Measurements from ENCODE around the gene SPOCK1.

Gene SPOCK1

DNA sequence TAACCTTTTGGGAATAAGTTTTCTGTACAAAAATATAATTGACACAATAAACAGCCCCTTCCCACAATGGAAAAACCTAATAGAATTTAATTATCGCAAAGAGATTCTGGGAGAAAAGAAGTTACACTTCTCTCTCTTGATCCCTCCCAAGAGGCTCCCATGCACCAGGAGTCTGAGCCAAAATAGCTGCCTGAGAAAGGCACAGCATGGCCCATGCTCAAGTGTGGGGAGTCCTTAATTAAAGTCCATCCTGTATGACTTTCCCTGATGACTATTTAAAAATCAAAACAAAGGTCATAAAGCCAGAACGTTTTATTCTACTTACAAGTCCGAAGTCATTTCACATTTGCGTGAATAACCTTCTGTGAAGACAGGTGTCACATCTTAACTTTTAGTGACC is 155.1 kb downstream of the SPOCK1 start:
- intact Hi-C loops (cut with micrococcal nuclease), result loop anchor here (5.0 kb wide), 1 partner anchor 153 kb away; the partner anchor contains the start of gene SPOCK1
- H3K4me3 Mint-ChIP-seq, result no peak overlapping the region
- no peaks in the 10 kb centered on the region for H3K4me1 Mint-ChIP-seq (ENCODE audit: low read depth)
- no peaks in the 10 kb centered on the region for H3K9me3 Mint-ChIP-seq
- H3K27ac Mint-ChIP-seq, result no peak overlapping the region
- H3K36me3 Mint-ChIP-seq (ENCODE audit: low read depth), result no peaks in the 10 kb centered on the region
- H3K27me3 Mint-ChIP-seq, result no peaks in the 10 kb centered on the region

DNA sequence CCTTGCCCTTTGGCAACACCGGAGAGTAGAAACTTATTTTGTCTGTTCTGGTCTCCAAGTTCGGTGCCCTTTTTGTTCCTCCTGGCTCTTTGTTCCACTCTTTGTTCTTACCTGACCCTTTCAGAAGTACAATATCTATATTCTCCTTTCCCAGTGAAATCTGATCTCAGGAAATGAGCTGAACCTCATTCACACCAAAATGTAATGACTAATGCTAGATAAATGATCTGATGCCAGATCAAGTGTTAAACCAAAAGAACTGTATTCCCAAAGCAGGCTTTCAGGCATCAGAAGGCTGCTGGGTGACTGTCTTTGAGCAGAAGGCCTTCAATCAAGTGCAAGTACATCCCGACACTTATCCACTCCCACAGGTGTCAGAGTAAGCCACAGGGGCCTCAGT is 156.4 kb downstream of the SPOCK1 start:
- intact Hi-C loops (cut with micrococcal nuclease), result loop anchor here (5.0 kb wide), 1 partner anchor 155 kb away; the partner anchor contains the start of gene SPOCK1
- no peaks in the 10 kb centered on the region for H3K4me1 Mint-ChIP-seq (ENCODE audit: low read depth)
- no peaks in the 10 kb centered on the region for H3K36me3 Mint-ChIP-seq (ENCODE audit: low read depth)
- H3K9me3 Mint-ChIP-seq, result no peaks in the 10 kb centered on the region
- no peak overlapping the region for H3K4me3 Mint-ChIP-seq
- no peak overlapping the region for H3K27ac Mint-ChIP-seq
- no peaks in the 10 kb centered on the region for H3K27me3 Mint-ChIP-seq

DNA sequence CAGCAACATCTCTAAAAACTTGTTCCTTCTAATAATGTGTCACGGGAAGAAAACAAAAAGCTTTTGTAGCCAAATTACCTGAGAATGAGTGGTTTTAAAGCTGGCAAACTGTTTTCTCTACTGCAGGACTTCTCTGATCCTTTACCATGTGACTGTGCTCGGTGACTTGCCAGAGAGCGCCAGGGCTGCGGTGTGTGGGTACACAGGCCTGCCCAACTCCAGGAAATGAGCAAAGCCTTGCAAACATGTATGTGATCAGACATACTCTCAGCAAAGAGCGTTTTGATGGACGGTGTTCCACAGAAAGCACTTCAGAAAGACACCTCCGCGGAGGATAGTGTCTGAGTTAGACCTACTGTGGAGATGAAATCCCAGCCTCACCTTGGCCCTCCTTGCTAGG is 157.3 kb downstream of the SPOCK1 start:
- H3K27me3 Mint-ChIP-seq, result no peaks in the 10 kb centered on the region
- no peaks in the 10 kb centered on the region for H3K36me3 Mint-ChIP-seq (ENCODE audit: low read depth)
- no peak overlapping the region for H3K27ac Mint-ChIP-seq
- H3K4me1 Mint-ChIP-seq (ENCODE audit: low read depth), result no peaks in the 10 kb centered on the region
- H3K9me3 Mint-ChIP-seq, result no peaks in the 10 kb centered on the region
- intact Hi-C loops (cut with micrococcal nuclease), result loop anchor here (5.0 kb wide), 1 partner anchor 155 kb away; the partner anchor contains the start of gene SPOCK1
- no peak overlapping the region for H3K4me3 Mint-ChIP-seq

DNA sequence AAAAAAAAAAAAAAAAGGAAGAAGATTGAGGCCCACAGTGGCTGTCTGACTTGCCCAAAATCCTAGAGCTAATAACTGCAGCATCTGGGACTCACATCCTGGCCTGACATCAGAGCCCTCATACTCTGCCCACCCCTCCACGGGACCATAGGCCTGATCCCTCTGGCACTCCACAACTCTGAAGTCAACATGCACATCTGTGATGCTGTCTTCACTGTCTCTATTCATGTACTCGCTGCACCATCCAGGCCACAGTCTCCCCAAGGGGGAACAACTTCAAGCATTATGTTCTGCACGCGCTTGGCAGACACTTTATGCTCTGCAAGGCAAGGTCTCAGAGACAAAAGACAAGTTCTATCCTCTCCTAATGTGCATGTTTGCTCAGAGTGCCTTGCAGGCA is 158.2 kb downstream of the SPOCK1 start:
- intact Hi-C loops (cut with micrococcal nuclease), result loop anchor here (5.0 kb wide), 1 partner anchor 156 kb away; the partner anchor contains the start of gene SPOCK1
- H3K9me3 Mint-ChIP-seq, result no peaks in the 10 kb centered on the region
- no peak overlapping the region for H3K4me3 Mint-ChIP-seq
- H3K27me3 Mint-ChIP-seq, result no peaks in the 10 kb centered on the region
- H3K27ac Mint-ChIP-seq, result no peak overlapping the region
- H3K36me3 Mint-ChIP-seq (ENCODE audit: low read depth), result no peaks in the 10 kb centered on the region
- H3K4me1 Mint-ChIP-seq (ENCODE audit: low read depth), result no peaks in the 10 kb centered on the region

DNA sequence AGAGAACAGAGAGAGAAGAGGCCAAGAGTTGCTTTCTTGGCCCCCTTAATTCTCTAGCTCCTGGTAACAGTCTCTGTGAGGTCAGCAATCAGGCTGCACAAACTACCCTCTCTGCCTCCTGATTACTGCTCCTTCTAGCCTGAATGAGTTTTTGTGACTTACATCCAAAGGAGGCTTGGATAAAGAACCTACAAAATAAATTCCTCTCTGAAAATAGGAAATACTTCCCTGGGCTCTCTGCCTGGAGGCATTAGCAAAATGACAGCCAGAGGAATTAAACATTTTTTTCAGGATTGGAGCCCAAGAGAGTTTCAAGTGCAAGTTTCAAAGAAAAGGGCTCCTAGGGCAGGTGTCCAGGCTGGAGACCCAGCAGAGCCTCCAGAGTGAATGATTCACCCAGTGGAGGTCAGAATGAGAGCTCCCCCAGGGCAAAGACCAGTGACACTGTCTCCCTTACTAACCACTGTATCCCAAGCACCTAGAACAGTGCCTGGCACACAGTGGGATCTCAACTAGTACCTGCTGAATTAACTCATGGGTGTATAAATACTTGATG is 162.5 kb downstream of the SPOCK1 start:
- intact Hi-C loops (cut with micrococcal nuclease), result no loop called here
- H3K4me1 Mint-ChIP-seq (ENCODE audit: low read depth), result no peaks in the 10 kb centered on the region
- H3K36me3 Mint-ChIP-seq (ENCODE audit: low read depth), result no peaks in the 10 kb centered on the region
- no peak overlapping the region for H3K27ac Mint-ChIP-seq
- H3K27me3 Mint-ChIP-seq, result no peaks in the 10 kb centered on the region
- no peaks in the 10 kb centered on the region for H3K9me3 Mint-ChIP-seq
- no peak overlapping the region for H3K4me3 Mint-ChIP-seq

DNA sequence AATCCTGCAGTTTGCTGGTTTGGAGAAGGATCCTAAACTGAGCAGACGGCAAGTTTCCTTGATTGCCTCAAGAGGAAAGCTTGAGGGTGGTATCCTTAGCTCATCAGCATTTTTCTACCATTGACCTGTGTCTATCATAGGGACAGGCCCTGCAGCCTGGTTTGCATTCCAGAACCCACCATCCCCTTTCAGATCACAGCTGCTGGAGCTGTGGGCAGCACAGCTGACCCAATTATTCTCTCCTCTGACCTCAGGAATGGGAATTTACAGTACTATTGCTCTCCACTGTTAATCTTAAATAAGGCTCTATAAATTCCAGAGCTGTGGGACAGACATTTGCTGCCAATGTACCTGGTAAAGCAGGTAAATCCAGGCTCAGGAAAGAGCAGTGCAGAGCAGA is 163.0 kb downstream of the SPOCK1 start:
- H3K9me3 Mint-ChIP-seq, result no peaks in the 10 kb centered on the region
- no peak overlapping the region for H3K27ac Mint-ChIP-seq
- no peak overlapping the region for H3K4me3 Mint-ChIP-seq
- no peaks in the 10 kb centered on the region for H3K27me3 Mint-ChIP-seq
- no peaks in the 10 kb centered on the region for H3K4me1 Mint-ChIP-seq (ENCODE audit: low read depth)
- intact Hi-C loops (cut with micrococcal nuclease), result no loop called here
- H3K36me3 Mint-ChIP-seq (ENCODE audit: low read depth), result no peaks in the 10 kb centered on the region

DNA sequence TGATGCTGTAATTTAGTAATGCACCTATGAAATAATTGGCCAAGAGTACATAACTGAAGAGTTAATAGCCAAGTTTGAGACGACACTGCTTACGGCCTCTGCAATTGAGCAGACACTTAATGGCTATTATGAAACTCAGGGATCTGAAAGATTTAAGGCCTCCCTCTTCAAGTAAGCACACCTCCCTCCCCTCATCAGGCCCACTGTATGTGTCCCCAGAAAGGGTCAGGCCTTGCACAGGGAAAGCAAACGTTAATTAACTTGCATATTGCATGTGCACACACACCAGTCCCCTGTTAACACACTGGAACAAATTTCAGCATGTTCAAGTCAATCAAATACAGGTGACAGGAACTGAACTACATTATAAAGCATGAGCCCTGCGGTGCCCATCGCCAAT is 163.6 kb downstream of the SPOCK1 start:
- no peak overlapping the region for H3K27ac Mint-ChIP-seq
- no peaks in the 10 kb centered on the region for H3K27me3 Mint-ChIP-seq
- H3K36me3 Mint-ChIP-seq (ENCODE audit: low read depth), result no peaks in the 10 kb centered on the region
- H3K4me3 Mint-ChIP-seq, result no peak overlapping the region
- no peaks in the 10 kb centered on the region for H3K4me1 Mint-ChIP-seq (ENCODE audit: low read depth)
- no peaks in the 10 kb centered on the region for H3K9me3 Mint-ChIP-seq
- intact Hi-C loops (cut with micrococcal nuclease), result no loop called here

DNA sequence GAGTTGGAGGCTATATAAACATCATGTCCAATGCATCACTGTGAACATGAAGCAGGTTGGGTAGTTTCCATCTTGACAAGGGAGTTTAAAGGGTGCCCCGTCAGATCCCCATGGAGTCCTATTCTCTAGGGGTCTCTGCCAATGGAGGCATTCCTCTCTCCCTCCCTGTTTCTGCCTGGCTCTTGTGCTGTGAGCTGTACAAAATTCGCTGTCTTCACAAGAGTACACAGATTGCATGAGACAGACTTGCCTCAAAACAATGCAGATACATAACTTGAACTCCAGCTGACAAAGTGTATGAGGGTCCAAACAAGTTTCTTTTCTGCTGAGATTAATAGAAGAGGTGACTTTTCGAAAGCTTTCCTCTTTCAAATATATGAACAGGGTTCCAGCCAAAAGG is 165.2 kb downstream of the SPOCK1 start:
- Mint-ChIP-seq H3K4me1 (ENCODE audit: low read depth) (peaks cover 9% of the 10 kb centered on the region), H3K27me3 (no peaks in the 10 kb centered on the region), H3K36me3 (ENCODE audit: low read depth) (no peaks in the 10 kb centered on the region), H3K9me3 (no peaks in the 10 kb centered on the region), H3K4me3 (no peak overlapping the region), H3K27ac (no peak overlapping the region)
- intact Hi-C loops (cut with micrococcal nuclease), result no loop called here

DNA sequence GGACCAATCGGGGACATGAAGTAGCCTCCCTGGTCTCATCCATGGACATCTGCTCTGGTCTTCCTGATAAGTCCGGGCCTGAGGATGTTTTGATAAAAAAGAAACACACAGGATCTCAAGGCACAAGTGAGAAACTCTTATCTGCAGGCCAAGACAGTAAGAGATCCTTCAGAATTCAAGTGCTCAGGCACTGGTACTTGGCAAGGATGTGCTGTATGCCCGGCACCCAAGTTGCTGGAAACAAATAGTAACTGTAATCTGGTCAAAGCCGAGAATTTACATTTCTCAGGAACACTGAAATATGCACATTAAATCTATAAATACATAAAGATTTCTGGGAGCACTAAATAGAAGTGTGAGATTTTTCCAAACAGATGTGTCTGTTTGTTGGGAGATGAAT is 165.7 kb downstream of the SPOCK1 start:
- no peaks in the 10 kb centered on the region for H3K27me3 Mint-ChIP-seq
- no peak overlapping the region for H3K4me3 Mint-ChIP-seq
- H3K4me1 Mint-ChIP-seq (ENCODE audit: low read depth), result peaks cover 12% of the 10 kb centered on the region
- no peaks in the 10 kb centered on the region for H3K9me3 Mint-ChIP-seq
- intact Hi-C loops (cut with micrococcal nuclease), result no loop called here
- H3K27ac Mint-ChIP-seq, result no peak overlapping the region
- no peaks in the 10 kb centered on the region for H3K36me3 Mint-ChIP-seq (ENCODE audit: low read depth)

DNA sequence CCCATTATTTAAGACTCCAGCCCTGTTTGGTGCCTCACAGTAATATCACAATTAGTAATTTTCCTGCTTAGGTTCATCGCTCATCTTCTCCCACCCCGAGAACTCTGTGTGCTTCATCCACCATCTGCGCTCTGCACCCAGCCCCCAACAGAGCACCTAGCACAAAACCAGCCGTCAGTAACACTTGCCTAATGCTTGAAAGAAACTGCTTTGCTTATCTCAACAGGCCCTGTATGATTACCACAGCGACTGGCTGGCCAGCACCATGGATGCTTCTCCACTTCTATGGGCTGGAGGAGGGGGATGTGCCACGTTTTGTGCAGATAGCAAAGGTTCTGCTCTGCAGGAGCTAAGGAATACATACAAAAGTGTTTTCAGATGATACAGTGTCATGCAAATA is 166.8 kb downstream of the SPOCK1 start:
- Mint-ChIP-seq H3K27ac (no peak overlapping the region), H3K27me3 (no peaks in the 10 kb centered on the region), H3K9me3 (no peaks in the 10 kb centered on the region), H3K4me3 (no peak overlapping the region), H3K4me1 (ENCODE audit: low read depth) (peaks cover 12% of the 10 kb centered on the region), H3K36me3 (ENCODE audit: low read depth) (no peaks in the 10 kb centered on the region)
- intact Hi-C loops (cut with micrococcal nuclease), result no loop called here

DNA sequence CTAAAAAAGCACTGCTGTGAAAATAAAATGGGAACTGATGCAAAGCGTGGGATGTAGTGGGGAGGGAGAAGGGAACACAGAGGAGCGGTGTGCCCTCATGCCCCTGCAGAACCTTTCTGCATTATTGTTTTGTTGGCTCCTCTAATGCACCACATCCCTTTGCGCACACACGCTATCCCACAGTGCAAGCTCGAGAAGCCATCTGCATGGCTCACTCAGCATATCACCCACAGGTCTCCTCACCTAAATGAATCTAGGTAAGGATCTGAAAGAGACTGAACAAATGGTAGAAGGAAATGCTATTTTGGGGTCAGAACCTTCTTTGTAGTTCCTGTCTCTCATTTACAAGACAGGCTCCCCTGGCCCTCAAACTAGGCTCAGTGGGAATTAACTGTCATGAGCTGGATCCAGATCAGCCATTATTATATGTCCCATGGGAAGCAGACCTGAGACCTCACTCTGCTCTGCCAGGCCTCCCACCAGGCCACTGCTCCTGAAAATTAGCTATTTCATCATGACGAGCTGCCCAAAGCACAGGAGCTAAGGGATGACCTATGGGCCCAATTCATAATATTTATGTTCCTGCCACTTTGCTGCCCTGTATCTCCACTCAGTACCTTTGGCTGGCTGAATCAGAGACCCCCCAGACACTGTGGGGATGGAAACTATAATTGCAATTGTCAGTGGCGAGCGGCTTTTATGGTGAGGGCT is 169.4 kb downstream of the SPOCK1 start:
- Mint-ChIP-seq H3K9me3 (no peaks in the 10 kb centered on the region), H3K4me1 (ENCODE audit: low read depth) (peaks cover 12% of the 10 kb centered on the region), H3K27ac (no peak overlapping the region), H3K27me3 (no peaks in the 10 kb centered on the region), H3K36me3 (ENCODE audit: low read depth) (no peaks in the 10 kb centered on the region), H3K4me3 (no peak overlapping the region)
- intact Hi-C loops (cut with micrococcal nuclease), result no loop called here

DNA sequence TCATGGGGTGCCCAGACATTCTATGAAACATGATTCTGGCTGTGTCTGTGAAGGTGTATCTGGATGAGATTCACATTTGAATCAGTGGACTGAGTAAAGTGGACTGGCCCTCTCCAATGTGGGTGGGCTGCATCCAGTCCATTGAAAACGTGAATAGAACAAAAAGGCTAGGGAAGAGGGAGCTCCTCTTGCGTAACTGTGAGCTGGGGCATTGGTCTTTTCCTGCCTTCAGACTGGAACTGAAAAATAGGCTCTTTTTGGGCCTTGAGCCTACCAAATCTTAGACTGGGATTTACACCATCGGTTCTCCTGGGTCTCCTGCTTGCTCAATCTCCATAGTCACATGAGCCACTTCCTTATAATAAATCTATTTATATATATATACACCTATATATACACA is 170.1 kb downstream of the SPOCK1 start:
- Mint-ChIP-seq H3K27ac (no peak overlapping the region), H3K27me3 (peaks cover 3% of the 10 kb centered on the region), H3K4me3 (no peak overlapping the region), H3K36me3 (ENCODE audit: low read depth) (no peaks in the 10 kb centered on the region), H3K4me1 (ENCODE audit: low read depth) (peaks cover 12% of the 10 kb centered on the region), H3K9me3 (no peaks in the 10 kb centered on the region)
- intact Hi-C loops (cut with micrococcal nuclease), result no loop called here

DNA sequence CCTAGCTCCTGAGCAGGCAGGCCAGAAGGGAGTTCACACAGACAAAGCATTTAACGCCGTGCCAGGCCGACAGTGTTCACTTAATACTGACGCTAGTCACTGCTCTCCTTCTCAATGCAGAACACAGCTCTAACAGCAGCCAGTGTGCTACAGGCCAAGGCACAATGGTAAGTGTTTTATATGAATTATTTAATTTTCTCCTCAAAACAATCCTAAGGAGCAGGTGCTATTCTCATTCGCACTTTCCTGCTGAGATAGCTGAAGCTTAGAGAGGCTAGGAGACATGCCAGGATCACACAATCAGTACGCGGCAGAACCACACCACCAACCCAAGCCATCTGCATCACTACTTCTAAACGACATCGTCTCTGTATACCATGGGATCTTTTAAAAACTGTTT is 170.7 kb downstream of the SPOCK1 start:
- intact Hi-C loops (cut with micrococcal nuclease), result no loop called here
- Mint-ChIP-seq H3K4me3 (no peak overlapping the region), H3K36me3 (ENCODE audit: low read depth) (no peaks in the 10 kb centered on the region), H3K9me3 (no peaks in the 10 kb centered on the region), H3K27me3 (peaks cover 3% of the 10 kb centered on the region), H3K4me1 (ENCODE audit: low read depth) (peaks cover 12% of the 10 kb centered on the region), H3K27ac (no peak overlapping the region)

DNA sequence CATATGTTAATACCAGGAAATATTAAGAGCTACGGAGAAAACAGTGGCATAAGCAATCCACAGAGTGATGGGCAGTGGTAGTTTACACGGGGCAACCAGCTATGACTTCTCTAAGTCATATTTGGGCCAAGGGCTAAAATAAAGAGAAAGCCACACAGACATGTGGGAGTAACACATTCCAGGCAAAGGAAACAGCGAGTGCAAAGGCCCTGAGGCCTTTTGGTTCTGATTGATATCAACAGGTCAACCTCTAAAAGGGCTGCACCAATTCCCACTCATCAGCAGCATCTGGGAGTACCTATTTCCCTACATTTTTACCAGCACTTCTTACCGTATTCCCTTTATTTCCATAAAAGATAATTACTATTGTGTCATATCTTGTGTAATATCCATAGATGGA is 173.4 kb downstream of the SPOCK1 start:
- peaks cover 10% of the 10 kb centered on the region for H3K27me3 Mint-ChIP-seq
- no peaks in the 10 kb centered on the region for H3K9me3 Mint-ChIP-seq
- peaks cover 12% of the 10 kb centered on the region for H3K4me1 Mint-ChIP-seq (ENCODE audit: low read depth)
- intact Hi-C loops (cut with micrococcal nuclease), result no loop called here
- no peak overlapping the region for H3K27ac Mint-ChIP-seq
- no peaks in the 10 kb centered on the region for H3K36me3 Mint-ChIP-seq (ENCODE audit: low read depth)
- H3K4me3 Mint-ChIP-seq, result no peak overlapping the region

Measured in dendritic cell treated with granulocyte-macrophage colony-stimulating factor and Interleukin-4, amounts not matched to agents 40 ng/mL and 50 ng/mL, for 4 days (primary cell).